Measurements from ENCODE around the gene CASTOR1.
A peak's percentile ranks its signal among the peaks of the same experiment; 100 is the strongest.

- TF ChIP-seq POLR2A (IDR thresholded peaks at IDR 0.05) = no peak
- TF ChIP-seq, protein P1, sequence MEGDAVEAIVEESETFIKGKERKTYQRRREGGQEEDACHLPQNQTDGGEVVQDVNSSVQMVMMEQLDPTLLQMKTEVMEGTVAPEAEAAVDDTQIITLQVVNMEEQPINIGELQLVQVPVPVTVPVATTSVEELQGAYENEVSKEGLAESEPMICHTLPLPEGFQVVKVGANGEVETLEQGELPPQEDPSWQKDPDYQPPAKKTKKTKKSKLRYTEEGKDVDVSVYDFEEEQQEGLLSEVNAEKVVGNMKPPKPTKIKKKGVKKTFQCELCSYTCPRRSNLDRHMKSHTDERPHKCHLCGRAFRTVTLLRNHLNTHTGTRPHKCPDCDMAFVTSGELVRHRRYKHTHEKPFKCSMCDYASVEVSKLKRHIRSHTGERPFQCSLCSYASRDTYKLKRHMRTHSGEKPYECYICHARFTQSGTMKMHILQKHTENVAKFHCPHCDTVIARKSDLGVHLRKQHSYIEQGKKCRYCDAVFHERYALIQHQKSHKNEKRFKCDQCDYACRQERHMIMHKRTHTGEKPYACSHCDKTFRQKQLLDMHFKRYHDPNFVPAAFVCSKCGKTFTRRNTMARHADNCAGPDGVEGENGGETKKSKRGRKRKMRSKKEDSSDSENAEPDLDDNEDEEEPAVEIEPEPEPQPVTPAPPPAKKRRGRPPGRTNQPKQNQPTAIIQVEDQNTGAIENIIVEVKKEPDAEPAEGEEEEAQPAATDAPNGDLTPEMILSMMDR (IDR thresholded peaks at IDR 0.05) = peak in 1 of 4 experiments; percentile 13
- TF ChIP-seq POLR2AphosphoS5 (IDR thresholded peaks at IDR 0.05) = no peak
These were observed 642 bp upstream of the CASTOR1 start for GRCh38 chr22:30289980-30290313.
